PFSK-1 (cell line): Measurements from ENCODE around the gene BMP8B.

Source experiments
- FOXP2 ChIP-seq: optimal IDR thresholded peaks from 2 replicates; pipeline ENCODE3; 2011; ENCODE audit warnings: borderline replicate concordance, control low read depth, inconsistent platforms; ENCODE audit not compliant: insufficient read depth; ENCODE audit errors: extremely low read length, extremely low read depth
- POLR2AphosphoS5 ChIP-seq: IDR thresholded peaks from 2 replicates; pipeline ENCODE4 v1.6.1; 2012; ENCODE audit warnings: low read depth, mild to moderate bottlenecking, control low read depth, low read length, moderate library complexity
- REST ChIP-seq, 2 experiments: IDR thresholded peaks; 2 replicates each; pipeline versions ENCODE4 v1.6.1 to v1.8.0; 2011 to 2012; ENCODE audit warnings: low read depth in 2 of 2, low read length in 2 of 2, control low read depth in 1 of 2, inconsistent platforms in 1 of 2, mild to moderate bottlenecking in 1 of 2, moderate library complexity in 1 of 2; ENCODE audit not compliant: insufficient read depth in 1 of 2
- SIN3A ChIP-seq: IDR thresholded peaks from 2 replicates; pipeline ENCODE4 v1.6.1; 2012; ENCODE audit warnings: mild to moderate bottlenecking, low read length, moderate library complexity, borderline replicate concordance; ENCODE audit not compliant: insufficient read depth
- TAF1 ChIP-seq: IDR thresholded peaks from 2 replicates; pipeline ENCODE4 v1.6.1; 2012; ENCODE audit warnings: low read length, control low read depth, borderline replicate concordance; ENCODE audit not compliant: insufficient read depth

The BMP8B gene

GRCh38 chr1:39833621-39834385, 45.1 kb upstream of the BMP8B start:
- TF ChIP-seq FOXP2: no peak
- TF ChIP-seq REST (IDR thresholded peaks at IDR 0.05; ENCODE audit: insufficient read depth in 1 of 2, low read depth in 2 of 2, low read length in 2 of 2): no peak
- TF ChIP-seq SIN3A: no peak
- no peak for TF ChIP-seq TAF1
- TF ChIP-seq POLR2AphosphoS5: no peak

GRCh38 chr1:39833121-39833520, 44.5 kb upstream of the BMP8B start:
- no peak for TF ChIP-seq POLR2AphosphoS5
- TF ChIP-seq SIN3A: no peak

- TF ChIP-seq SIN3A (no peak), TAF1 (no peak), REST (IDR thresholded peaks at IDR 0.05; ENCODE audit: insufficient read depth in 1 of 2, low read depth in 2 of 2, low read length in 2 of 2) (no peak), FOXP2 (no peak), POLR2AphosphoS5 (no peak)
Observed at GRCh38 chr1:39832294-39832693, 43.6 kb upstream of the BMP8B start.

- TF ChIP-seq POLR2AphosphoS5: no peak
- no peak for TF ChIP-seq FOXP2
- TF ChIP-seq TAF1: no peak
Observed at GRCh38 chr1:39829791-39830533, 41.3 kb upstream of the BMP8B start.

GRCh38 chr1:39828734-39829133, 40.1 kb upstream of the BMP8B start:
- TF ChIP-seq POLR2AphosphoS5 (no peak), SIN3A (no peak)

GRCh38 chr1:39827201-39827600, 38.5 kb upstream of the BMP8B start:
- TF ChIP-seq REST (IDR thresholded peaks at IDR 0.05; ENCODE audit: insufficient read depth in 1 of 2, low read depth in 2 of 2, low read length in 2 of 2) (no peak), TAF1 (no peak), FOXP2 (no peak), SIN3A (no peak), POLR2AphosphoS5 (no peak)
